Gastroesophageal sphincter (tissue), 4 donors: ENCODE results near the gene SDF2. TPM values are rescaled to one million over a fixed set of nuclear protein-coding genes. Genes with fewer than 3 reads are reported as not detected.
"Not testable (repeated sequence)": the region's sequence is repeated elsewhere in the genome, so short reads cannot be mapped to it uniquely, and the experiment has no call there.

Source experiments
- ATAC-seq: fragments of 150-250 bp; one replicate; pipeline ENCODE4 v1.9.1; 2016; ENCODE audit warnings: mild to moderate bottlenecking, moderate library complexity
- H3K27ac ChIP-seq, 4 donors: fragments of 200-600 bp; sonication (generic) in 3 of 4; 1 replicate in 3 of 4; 2 replicates in 1 of 4; pipeline ENCODE4 v1.5.1; 2016 to 2019
- H3K27me3 ChIP-seq: fragments of 200-600 bp; sonication (generic); one replicate; pipeline ENCODE4 v1.5.1; 2019
- H3K36me3 ChIP-seq, 2 donors: fragments of 200-600 bp; sonication (generic); one replicate each; pipeline ENCODE4 v1.5.1; 2019; ENCODE audit warnings: control low read depth in 1 of 2
- H3K4me1 ChIP-seq, 3 donors: fragments of 200-600 bp; sonication (generic); 1 replicate in 2 of 3; 2 replicates in 1 of 3; pipeline ENCODE4 v1.5.1; 2016 to 2019; ENCODE audit warnings: control low read depth in 2 of 3
- H3K4me3 ChIP-seq, 2 donors: fragments of 200-600 bp; sonication (generic); one replicate each; pipeline ENCODE4 v1.5.1; 2019; ENCODE audit warnings: mild to moderate bottlenecking in 1 of 2, moderate library complexity in 1 of 2
- H3K9me3 ChIP-seq, 3 donors: fragments of 200-600 bp; sonication (generic); one replicate each; pipeline ENCODE4 v1.5.1; 2017 to 2019; ENCODE audit warnings: control low read depth in 2 of 3
- CTCF ChIP-seq, 4 experiments: fragments of 200-600 bp in 2 of 4; fragments of 450-650 bp in 2 of 4; sonication (generic) in 1 of 4; IDR thresholded peaks; one replicate each; pipeline ENCODE4 v1.5.1; 2017 to 2019; ENCODE audit warnings: antibody characterized with exemption in 4 of 4, mild to moderate bottlenecking in 2 of 4, moderate library complexity in 2 of 4
- EP300 ChIP-seq: sonication (generic); formaldehyde crosslinking; IDR thresholded peaks from one replicate; pipeline ENCODE4 v1.6.1; 2017; ENCODE audit warnings: antibody characterized with exemption, mild to moderate bottlenecking
- POLR2A ChIP-seq, 2 donors: fragments of 450-650 bp; IDR thresholded peaks; one replicate each; pipeline ENCODE4 v1.6.1; 2017; ENCODE audit warnings: antibody characterized with exemption in 2 of 2, mild to moderate bottlenecking in 2 of 2, moderate library complexity in 1 of 2
- POLR2AphosphoS5 ChIP-seq: sonication (generic); formaldehyde crosslinking; IDR thresholded peaks from one replicate; pipeline ENCODE4 v1.6.1; 2017; ENCODE audit warnings: antibody characterized with exemption
- WGBS, 2 donors: methylation state at CpG; one replicate each; pipeline ENCODE4 v1.1.5; 2018; ENCODE audit warnings: low coverage in 1 of 2; 5-methylcytosine and 5-hydroxymethylcytosine counted together
- total RNA-seq, 4 donors: library from RNA; depleted of rRNA; stranded (reverse); fragments of >200 nt; gene quantifications; one replicate each; pipeline ENCODE4 v1.1.0, GENCODE V29; 2016

The SDF2 gene
- total RNA-seq, 4 donors from 2014 or later = 29.5 to 43.2 (median 36.1) TPM

GRCh38 chr17:28667870-28668269, 6.2 kb upstream of the SDF2 start:
- 67 to 80% methylated on average over 1 of the region's 1 CpG for WGBS, 2 donors

GRCh38 chr17:28665994-28666393, 4.3 kb upstream of the SDF2 start:
- Histone ChIP-seq H3K4me3 (no peak overlapping the region), H3K27me3 (no peaks in the 10 kb centered on the region), H3K9me3 (no peaks in the 10 kb centered on the region), H3K27ac (no peak overlapping the region), H3K36me3 (peaks cover 0 to 54% of the 10 kb centered on the region in 2 donors), H3K4me1 (peaks cover 6 to 70% (median 16%) of the 10 kb centered on the region in 3 donors)
- WGBS, 2 donors = 60 to 74% methylated on average over 1 to 2 of the region's 2 CpGs
- no peak for ATAC-seq
- TF ChIP-seq EP300 = no peak
- TF ChIP-seq CTCF (IDR thresholded peaks at IDR 0.05) = no peak
- TF ChIP-seq POLR2AphosphoS5 = no peak
- TF ChIP-seq POLR2A (IDR thresholded peaks at IDR 0.05) = no peak

More at GRCh38 chr17:28667870-28668269, 6.2 kb upstream of the SDF2 start:
- H3K4me1 ChIP-seq = peaks cover 6 to 61% (median 14%) of the 10 kb centered on the region in 3 donors
- TF ChIP-seq POLR2AphosphoS5 (no peak), CTCF (IDR thresholded peaks at IDR 0.05) (no peak), POLR2A (IDR thresholded peaks at IDR 0.05) (no peak), EP300 (no peak)
- no peak overlapping the region for H3K27ac ChIP-seq
- H3K4me3 ChIP-seq = no peak overlapping the region
- H3K36me3 ChIP-seq = peaks cover 0 to 73% of the 10 kb centered on the region in 2 donors
- H3K9me3 ChIP-seq = no peaks in the 10 kb centered on the region
- H3K27me3 ChIP-seq = no peaks in the 10 kb centered on the region
- ATAC-seq = no peak

- no peak for TF ChIP-seq CTCF (IDR thresholded peaks at IDR 0.05)
- no peak for TF ChIP-seq POLR2AphosphoS5
- no peaks in the 10 kb centered on the region for H3K27me3 ChIP-seq
- H3K36me3 ChIP-seq = peaks cover 0 to 47% of the 10 kb centered on the region in 2 donors
- no peaks in the 10 kb centered on the region for H3K9me3 ChIP-seq
- H3K4me3 ChIP-seq = peak overlapping the region in 1 of 2 donors; percentile 78
- H3K4me1 ChIP-seq = peaks cover 6 to 79% (median 23%) of the 10 kb centered on the region in 3 donors
- peak overlapping the region in 2 of 4 donors; percentile 97 to 99 for H3K27ac ChIP-seq
- ATAC-seq = no peak
Measured at GRCh38 chr17:28663723-28664122, 2.0 kb upstream of the SDF2 start.

GRCh38 chr17:28662527-28662829, 772 bp upstream of the SDF2 start:
- Histone ChIP-seq H3K4me1 (peaks cover 6 to 67% (median 23%) of the 10 kb centered on the region in 3 donors), H3K27ac (peak overlapping the region; percentile 83 to 99 (median 97)), H3K4me3 (peak overlapping the region; percentile 78 to 80), H3K9me3 (no peaks in the 10 kb centered on the region), H3K36me3 (peaks cover 0 to 47% of the 10 kb centered on the region in 2 donors), H3K27me3 (no peaks in the 10 kb centered on the region)
- 0% methylated on average over 10 of the region's 10 CpGs; no CpG with 5 or more reads in 1 of the 2 donors for WGBS, 2 donors
- TF ChIP-seq EP300 (no peak), CTCF (IDR thresholded peaks at IDR 0.05) (peak in 1 of 4 experiments; percentile 4)
- ATAC-seq = no peak

GRCh38 chr17:28659497-28659881, 2.2 kb downstream of the SDF2 start:
- not testable (repeated sequence) for H3K27ac ChIP-seq, ATAC-seq, H3K27me3 ChIP-seq, H3K4me3 ChIP-seq, H3K9me3 ChIP-seq
- Histone ChIP-seq H3K36me3 (peaks cover 0 to 47% of the 10 kb centered on the region in 2 donors), H3K4me1 (peaks cover 6 to 40% (median 19%) of the 10 kb centered on the region in 3 donors)
- whole genome bisulfite sequencing, 2 donors = no CpG with 5 or more reads among the region's 23 CpGs

- not testable (repeated sequence) for H3K4me3 ChIP-seq, H3K27me3 ChIP-seq, H3K27ac ChIP-seq, H3K9me3 ChIP-seq, ATAC-seq
- WGBS, 2 donors = no CpG with 5 or more reads among the region's 46 CpGs
- Histone ChIP-seq H3K36me3 (peaks cover 0 to 53% of the 10 kb centered on the region in 2 donors), H3K4me1 (peaks cover 6 to 34% (median 15%) of the 10 kb centered on the region in 3 donors)
Measured at GRCh38 chr17:28658766-28659496, 2.8 kb downstream of the SDF2 start.

- no CpG with 5 or more reads among the region's 8 CpGs for WGBS, 2 donors
- H3K27ac ChIP-seq, ATAC-seq, H3K9me3 ChIP-seq, H3K27me3 ChIP-seq, H3K4me3 ChIP-seq: not testable (repeated sequence)
- peaks cover 0 to 59% of the 10 kb centered on the region in 2 donors for H3K36me3 ChIP-seq
- H3K4me1 ChIP-seq = peaks cover 5 to 28% (median 13%) of the 10 kb centered on the region in 3 donors
Measured at GRCh38 chr17:28658342-28658741, 3.4 kb downstream of the SDF2 start.
